CD4-positive, alpha-beta T cell treated with Interleukin-4 for 1 hour (primary cell): ENCODE data around the gene FAAP20.

Experiments used
- DNase-seq, 2 donors: peaks; one replicate each; pipeline ENCODE4 v3.0.0-alpha.2; 2020 to 2022

FAAP20 gene

DNA sequence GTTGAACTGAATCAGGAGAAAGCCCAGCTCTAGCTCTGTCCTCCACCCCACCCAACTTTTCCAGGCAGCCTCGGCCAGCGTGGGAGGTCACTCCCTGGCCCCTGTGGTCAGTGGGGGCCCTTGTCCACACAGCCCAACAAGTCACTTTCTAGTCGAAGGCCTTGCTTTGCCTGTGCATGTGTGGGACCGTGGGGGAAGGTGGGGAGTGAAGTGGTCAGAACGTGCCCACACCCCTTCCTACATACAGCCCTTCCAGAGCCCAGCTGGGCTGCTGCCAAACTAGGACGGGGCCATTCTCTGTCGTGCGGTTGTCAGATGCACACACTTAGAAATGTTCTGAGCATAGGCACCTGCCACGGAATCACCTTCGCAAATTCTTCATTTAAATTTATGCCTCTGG, 18.0 kb downstream of the FAAP20 start:
- DNase-seq: no peak

GRCh38 chr1:2175681-2176454, 18.7 kb downstream of the FAAP20 start:
- no peak for DNase-seq

DNA sequence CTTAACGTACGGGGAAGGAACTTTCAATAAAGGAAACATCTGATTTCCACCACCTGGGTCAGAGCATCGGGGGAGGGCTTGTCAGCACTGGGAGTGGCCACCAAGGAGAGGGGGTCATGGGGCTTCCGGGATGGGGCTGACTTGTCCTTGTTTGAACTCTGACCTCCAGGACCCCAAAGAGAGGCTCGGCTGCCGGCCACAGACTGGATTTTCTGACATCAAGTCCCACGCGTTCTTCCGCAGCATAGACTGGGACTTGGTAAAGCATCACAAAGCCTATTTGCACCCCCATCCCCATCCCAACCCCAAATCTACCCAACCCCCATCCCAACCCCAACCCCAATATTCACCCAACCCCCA, 19.5 kb downstream of the FAAP20 start:
- DNase-seq: no peak

DNA sequence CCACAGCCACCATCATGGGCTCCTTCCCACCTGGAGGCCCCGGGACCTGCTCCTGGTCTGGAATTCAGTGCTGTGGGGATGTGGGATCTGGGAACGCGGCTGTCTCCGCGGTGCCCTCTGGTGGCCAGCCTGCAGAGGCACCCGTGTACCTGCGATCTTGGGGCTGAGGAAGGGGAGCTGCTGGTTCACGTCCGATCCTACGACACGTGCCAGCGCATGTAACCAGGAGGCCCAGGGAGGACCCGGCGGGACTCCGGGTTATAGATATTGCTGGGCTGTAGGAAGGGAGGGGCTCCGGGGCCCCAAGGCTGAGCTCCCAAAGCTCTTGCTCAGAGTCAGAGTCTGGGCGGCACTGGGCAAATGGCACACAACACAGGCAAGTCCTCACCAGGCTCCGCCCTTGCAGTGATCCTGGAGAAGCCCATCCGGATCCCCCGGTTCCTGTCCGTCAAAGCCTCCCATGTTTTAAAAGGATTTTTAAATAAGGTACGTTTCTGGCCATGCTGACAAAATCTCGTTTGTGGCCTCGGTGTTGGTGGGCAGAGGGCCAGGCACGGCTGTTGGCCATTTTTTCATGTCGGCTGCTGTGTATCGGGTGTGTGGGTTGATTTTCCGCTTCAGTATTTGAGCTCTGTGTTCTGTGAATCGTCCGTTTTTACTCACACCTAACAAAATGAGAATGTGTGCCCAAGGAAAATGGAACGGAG, 20.1 kb downstream of the FAAP20 start:
- DNase-seq: peak; percentile 41 to 50

DNA sequence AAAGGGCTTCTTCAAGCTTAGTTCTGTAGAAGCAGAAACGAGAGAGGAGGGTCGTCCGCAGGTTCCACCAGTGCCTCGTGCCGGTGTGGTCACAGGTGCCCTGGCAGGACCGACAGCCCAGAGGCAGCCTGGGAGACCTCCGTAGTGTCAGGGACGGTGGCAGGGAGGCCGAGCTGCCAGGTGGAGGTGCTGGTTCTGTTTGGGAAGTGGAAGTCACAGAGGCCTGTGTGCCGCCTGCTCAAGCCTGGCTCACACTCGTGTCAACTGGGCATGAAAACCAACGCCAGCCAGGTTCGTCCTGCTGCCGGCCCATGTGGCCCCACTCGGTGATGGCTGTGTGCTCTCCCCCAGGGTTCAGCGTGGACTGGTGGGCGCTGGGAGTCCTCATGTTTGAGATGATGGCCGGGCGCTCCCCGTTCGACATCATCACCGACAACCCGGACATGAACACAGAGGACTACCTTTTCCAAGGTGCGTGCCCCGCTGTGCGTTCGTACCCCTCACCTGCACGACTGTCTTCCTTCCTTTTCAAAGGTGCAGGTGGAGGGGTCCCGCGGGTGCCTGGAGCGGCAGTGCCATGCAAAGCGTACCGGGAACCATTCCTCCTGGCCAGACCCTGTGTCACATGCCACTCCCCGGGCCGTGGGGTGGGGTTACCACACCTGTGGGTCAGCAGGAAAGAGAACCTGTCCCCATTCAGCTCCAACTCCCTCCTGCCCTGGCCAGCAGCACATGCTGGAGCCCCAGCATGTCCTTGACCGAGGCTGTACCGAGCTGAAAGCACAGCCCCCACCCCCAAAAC, 20.8 kb downstream of the FAAP20 start:
- DNase-seq: no peak

- DNase-seq: no peak
These were observed 21.9 kb downstream of the FAAP20 start for GRCh38 chr1:2172551-2173146.

- DNase-seq: no peak
These were observed 22.6 kb downstream of the FAAP20 start for GRCh38 chr1:2172012-2172411.

GRCh38 chr1:2170211-2170610, 24.4 kb downstream of the FAAP20 start:
- no peak for DNase-seq

- DNase-seq: no peak
These were observed 25.3 kb downstream of the FAAP20 start for GRCh38 chr1:2169200-2169836.

DNA sequence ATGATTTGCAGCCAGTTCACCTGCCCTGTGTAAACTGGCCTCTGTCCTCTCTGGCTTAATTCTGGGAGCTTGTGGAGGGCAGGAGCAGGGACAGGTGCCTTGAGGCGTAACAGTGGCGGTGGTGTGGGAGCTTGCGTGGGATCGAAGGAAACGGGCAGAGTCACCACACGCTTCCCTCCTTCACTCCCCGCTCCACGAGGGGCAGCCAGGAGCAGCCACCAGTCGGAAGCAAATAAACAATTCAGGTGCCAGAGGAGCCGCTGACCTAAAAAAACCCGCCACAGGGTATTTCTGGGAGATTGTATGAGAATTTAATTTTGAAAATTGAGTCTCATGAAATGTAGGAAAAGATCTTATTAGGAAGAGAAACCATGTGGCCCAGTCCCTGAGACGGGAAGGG, 26.0 kb downstream of the FAAP20 start:
- no peak for DNase-seq

DNA sequence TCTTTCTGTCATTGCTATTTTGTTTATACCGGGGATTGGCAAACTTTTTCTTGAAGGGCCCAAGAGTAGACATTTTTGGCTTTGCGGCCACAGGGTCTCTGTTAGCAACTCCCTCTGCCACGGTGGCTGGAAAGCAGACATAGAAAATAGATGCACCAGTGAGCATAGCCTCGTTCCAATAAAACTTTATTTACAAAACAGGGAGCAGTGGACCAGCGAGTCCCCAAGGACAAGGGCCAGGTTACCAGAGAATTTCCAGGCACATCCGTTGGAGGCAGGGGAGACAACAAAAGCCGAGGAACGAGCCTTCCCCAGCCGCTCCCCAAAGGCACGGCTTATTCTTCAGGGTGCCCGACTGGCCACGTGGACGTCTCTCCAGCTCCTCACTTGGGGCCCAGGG, 26.5 kb downstream of the FAAP20 start:
- no peak for DNase-seq

GRCh38 chr1:2166695-2167094, 27.9 kb downstream of the FAAP20 start:
- DNase-seq: no peak

- DNase-seq: no peak
These were observed 28.3 kb downstream of the FAAP20 start for GRCh38 chr1:2166254-2166653.

DNA sequence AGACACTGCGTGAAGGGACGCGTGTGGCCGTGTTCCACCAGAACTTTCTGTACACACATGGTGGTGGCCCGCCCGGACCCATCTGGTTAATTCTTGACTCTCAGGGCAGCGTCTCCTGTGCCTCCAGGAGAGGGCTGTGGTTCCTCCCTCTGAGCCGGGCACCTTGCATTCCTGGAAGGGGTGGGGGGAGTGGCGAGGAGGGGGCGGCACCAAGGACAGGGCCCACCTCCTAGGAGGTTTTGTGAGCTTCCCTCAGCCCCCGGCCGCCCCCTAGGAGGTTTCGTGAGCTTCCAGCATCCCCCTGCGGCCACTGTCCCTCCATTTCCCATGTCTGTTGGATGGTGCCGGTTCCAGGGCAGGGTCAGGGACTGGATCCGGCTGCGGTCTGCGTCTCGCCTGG, 28.9 kb downstream of the FAAP20 start:
- DNase-seq: no peak

GRCh38 chr1:2163205-2163604, 31.4 kb downstream of the FAAP20 start:
- no peak for DNase-seq

DNA sequence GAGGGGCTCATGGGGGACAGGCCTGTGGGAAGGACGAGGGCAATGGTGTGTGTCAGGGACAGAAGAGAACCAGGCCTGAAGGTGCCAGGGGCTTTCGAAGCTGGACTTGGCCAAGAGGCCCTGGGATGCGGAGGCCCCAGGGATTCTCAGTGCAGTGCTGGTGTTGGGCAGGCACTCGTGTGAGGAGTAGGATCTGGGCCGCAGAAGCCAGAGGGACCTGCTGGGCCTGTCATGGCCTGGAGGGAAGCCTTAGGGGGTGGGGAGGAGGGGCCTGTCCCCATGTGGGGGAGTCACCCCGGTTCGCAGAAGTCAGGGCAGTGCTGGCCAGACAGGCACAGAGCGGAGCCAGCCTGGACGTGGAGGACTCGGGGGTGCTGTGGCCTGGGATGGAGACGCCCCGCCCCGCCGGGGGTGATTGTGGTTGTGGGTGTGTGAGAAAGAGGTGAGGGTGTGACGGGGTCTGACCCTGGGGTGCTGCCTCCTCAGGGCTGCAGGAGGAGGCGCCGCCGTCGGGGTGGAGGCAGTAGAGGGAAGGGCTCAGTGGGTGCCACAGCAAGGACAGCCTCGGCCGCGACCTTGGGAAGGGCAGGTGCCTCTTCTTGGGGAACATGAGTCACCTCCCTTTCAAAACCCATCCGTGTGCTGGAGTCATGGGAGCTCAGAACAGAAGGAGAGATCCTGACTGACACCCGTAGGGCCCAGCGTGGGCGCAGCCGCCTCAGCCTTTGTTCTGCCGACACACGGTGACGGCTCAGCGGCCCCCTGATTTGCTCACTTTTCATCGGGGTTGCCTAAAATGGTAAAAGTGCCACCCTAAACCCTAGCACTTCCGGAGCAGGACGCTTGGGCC, 33.9 kb downstream of the FAAP20 start:
- no peak for DNase-seq

GRCh38 chr1:2159124-2159523, 35.4 kb downstream of the FAAP20 start:
- no peak for DNase-seq

DNA sequence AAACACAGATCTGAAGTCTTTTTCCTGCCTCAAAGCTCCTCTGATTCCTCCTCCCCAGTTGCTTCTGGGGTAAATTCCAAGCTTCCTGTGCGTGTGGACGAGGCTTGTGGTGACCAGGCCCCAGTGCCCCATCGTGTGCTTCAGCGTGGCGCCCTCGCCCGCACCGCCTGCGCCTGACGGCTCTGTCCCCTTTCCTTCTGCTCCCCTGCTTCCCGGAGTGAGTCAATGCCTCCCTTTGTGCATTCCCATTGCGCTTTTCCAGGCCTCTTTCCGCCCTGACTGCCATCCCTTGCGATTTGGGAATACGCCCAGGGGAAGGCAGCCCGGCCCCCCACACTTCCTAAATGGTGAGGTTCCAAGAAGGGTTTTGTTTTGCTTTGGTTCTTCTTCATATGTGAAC, 36.3 kb downstream of the FAAP20 start:
- DNase-seq: no peak

DNA sequence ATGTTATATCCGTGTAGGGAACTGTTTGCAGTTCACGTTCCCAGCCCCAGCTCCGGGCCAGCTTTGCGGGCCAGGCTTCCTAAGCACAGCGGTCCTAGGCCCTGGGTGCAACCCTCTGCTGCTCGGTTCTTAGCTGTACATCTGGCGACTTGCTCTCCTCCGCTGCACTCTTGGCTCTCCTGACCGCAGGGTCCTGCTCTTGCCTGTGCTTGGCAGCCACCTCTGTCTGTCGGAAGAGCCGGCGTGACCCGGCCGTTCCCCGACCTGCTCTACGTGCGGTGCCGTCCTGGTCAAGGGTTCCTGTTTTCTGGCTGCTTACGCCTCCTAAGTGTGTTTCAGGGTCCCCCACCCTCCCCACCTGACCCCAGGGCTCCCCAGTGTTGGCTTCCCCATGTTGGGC, 36.7 kb downstream of the FAAP20 start:
- DNase-seq: no peak

GRCh38 chr1:2156866-2157265, 37.7 kb downstream of the FAAP20 start:
- no peak for DNase-seq

GRCh38 chr1:2155788-2156187, 38.8 kb downstream of the FAAP20 start:
- DNase-seq: no peak

GRCh38 chr1:2155147-2155598, 39.4 kb downstream of the FAAP20 start:
- no peak for DNase-seq
